GM20431 (cell line): ENCODE results near the gene BLTP2.

Experiments
- in situ Hi-C: fragments of 300-500 bp; cut with MseI, MboI; formaldehyde crosslinking; loops from one replicate; pipeline ENCODE4 v1.15.0; 2020; ENCODE audit warnings: low sequenced_read_pairs; ENCODE audit not compliant: unreplicated experiment

BLTP2 gene

DNA sequence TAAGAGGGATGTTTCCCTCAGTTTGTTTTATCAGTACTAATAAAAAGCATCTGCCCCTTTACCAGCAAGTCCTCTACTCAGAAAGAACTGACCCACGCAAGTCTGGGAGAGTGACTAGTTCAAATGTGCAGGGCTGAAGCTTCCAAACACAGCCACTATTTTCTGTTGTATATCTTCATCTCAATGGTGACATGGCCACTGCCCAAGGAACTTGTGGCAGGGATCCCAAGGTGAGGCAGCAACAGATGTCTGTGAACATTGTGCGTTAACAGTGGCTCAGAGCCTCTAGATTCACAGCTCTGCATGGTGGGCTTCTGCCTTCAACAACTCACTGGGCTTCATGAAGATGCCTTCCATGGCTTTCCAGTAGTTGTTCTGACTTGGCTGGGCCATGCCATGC lies 3.7 kb upstream of the BLTP2 start:
- in situ Hi-C loops = no loop called here

- in situ Hi-C loops = no loop called here
These were observed 1.2 kb upstream of the BLTP2 start for GRCh38 chr17:28646039-28646754.

GRCh38 chr17:28645576-28645939 lies 600 bp upstream of the BLTP2 start:
- in situ Hi-C loops = no loop called here

DNA sequence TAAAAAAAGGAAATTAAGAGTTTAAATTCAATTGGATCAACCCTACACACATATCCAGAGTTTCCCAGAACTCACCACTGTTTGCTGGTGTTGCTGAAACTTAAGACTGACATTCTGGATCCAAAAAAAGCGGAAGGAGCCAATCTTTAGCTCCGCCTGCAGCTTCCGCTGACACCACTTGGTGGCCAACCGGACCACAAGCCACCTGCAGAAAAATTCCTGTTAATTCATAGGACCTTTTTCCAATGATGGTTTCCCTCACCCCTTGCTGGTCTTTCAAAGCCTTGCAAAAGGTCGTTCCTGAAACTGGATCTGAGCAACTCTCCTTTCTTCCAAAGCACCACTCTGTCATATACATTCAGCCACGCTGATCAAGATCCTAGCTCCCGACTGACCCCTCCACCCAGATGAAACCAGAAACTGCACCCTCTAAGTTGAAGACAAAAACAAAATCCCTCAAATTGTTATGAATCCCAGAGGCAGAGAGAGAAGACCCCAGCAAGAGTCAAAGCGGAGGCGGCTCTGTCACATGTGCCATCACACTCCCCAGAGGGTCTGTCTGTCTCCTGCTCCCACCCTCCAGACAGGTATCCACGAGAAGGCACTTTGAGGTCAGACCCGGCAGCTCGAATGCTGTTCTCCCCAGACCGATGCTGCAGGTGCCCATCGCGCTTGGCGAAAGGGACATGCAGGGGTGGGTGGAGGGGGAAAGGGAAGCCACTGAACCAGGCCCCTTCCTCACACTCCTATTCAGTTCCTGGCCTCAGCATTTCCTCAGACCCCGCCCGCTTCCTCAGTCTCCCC lies 773 bp downstream of the BLTP2 start:
- in situ Hi-C loops = no loop called here

GRCh38 chr17:28641579-28641978 lies 3.4 kb downstream of the BLTP2 start:
- in situ Hi-C loops = no loop called here

DNA sequence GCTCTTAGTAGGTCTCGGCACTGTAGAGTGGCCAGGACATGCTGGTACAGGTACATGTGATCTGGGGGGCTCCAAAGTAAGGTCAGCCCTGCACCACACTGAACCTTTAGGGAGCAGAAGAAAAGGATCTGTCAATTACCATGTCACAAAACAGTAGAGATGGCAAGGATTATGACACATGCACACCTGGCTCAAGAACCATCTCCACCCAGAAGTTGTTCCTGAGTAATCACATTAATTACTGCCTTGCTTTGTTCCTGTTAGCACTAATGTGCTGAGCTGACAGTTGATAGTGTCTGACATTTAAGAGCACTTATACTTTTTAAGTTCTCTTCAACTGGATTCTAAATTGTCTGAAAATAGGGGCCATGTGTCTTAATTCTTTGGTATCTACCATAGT lies 9.5 kb downstream of the BLTP2 start:
- in situ Hi-C loops = no loop called here

GRCh38 chr17:28634206-28634865 lies 10.6 kb downstream of the BLTP2 start:
- in situ Hi-C loops = no loop called here

- in situ Hi-C loops = no loop called here
These were observed 18.1 kb downstream of the BLTP2 start for GRCh38 chr17:28626818-28627217.

- in situ Hi-C loops = no loop called here
These were observed 20.8 kb downstream of the BLTP2 start for GRCh38 chr17:28624148-28624547.

DNA sequence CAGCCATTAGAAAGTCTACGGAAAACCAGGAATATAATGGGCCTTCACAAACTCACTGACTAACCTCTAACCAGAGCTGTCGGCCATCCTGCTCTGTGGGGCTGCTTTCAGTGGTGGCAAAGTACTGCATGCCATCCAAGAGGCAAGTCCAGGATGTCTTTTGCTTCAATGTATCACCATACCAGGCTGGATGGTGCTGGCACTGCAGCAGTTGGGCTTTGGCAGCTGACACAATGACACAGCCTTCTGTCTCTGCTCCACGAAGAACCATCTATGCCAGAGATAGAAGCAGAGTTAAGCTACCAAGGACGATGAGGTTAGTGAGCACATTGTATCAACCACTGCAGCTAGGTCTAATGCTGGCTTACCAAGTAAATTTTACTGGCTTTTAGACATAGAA lies 21.3 kb downstream of the BLTP2 start:
- in situ Hi-C loops = no loop called here

DNA sequence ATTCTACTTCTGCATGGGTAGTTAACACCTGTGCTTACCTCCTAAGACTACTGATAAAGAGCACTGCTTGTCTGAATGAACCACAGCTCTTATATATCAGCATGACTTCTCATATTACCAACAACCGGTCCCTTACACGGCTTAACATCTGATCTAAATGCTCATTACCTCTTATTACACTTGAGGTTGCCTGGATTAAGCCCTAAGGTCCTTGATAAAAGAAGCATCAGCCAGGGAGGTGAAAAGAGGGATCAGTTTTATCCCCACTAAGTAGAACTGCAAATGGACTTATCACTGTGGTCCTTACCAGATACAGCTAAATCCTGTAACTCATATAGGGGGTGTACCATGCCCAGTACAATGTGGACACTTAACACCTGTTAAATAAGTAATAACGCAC lies 22.8 kb downstream of the BLTP2 start:
- in situ Hi-C loops = no loop called here

GRCh38 chr17:28620010-28620409 lies 24.9 kb downstream of the BLTP2 start:
- in situ Hi-C loops = no loop called here

DNA sequence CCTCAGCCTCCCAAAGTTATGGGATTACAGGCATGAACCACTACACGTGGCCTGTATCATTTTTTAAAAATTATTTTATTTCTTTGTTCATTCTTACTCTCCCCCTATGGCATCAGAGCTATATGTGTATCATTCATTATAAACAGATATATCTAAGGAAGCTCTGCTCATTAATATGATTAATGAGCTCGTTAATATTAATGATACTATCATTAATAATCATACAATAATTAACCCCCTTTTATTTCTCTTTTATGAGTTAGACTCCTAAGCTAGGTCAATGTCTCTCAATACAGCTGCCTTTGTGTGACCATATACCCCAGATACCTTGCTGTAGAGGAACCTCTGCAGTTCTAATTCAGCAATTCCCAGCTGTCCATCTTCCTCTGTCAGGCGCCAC lies 26.5 kb downstream of the BLTP2 start:
- in situ Hi-C loops = loop anchor here (10.0 kb wide), 1 partner anchor 124 kb away; no protein-coding TSS in a partner anchor

DNA sequence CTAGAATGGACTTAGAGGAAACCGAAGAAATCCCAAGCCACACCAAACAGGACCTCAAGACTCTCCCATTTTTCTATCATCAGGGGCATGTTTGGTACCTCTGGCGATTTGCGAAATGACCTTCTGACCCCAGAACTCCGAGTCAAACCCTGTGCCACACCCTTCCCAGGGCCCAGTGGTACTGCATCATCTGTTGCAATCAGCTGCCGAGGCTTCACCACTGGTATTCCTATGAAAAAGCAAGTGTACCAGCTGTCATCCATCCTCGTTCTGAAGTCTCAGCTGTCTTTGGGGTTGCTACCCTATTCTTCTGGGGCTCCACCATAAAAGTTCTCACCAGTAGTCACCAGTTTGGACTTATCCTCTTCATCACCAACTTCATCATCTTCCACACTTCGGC lies 28.7 kb downstream of the BLTP2 start:
- in situ Hi-C loops = loop anchor here (10.0 kb wide), 1 partner anchor 121 kb away; no protein-coding TSS in a partner anchor

- in situ Hi-C loops = loop anchor here (10.0 kb wide), 1 partner anchor 121 kb away; no protein-coding TSS in a partner anchor
These were observed 29.6 kb downstream of the BLTP2 start for GRCh38 chr17:28615260-28615940.

DNA sequence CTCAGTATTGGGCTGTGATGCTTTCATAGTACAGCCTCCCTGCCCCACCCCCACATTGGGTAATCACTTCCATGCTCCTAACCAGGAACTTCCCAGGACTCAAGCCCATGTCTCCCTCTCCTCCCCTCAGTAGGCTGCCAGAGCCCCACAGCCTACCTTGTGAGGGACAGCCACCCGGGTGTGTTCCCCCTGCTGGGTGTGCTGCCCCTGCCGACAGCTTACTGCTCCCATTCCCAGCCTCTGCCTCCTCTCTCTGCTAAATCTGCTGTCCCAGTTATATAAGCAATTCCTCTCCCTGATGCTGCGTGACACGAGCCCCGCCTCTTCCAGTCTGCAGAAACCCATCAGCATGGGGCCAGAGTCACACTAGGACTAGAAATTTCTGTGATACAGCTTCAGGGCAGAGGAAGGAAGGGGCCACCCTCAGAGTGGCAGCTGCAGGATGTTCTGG lies 31.0 kb downstream of the BLTP2 start, which contains the start of gene RSKR:
TSS of gene RSKR (minus strand) at position 255 of the 451 bp plus-strand sequence. CDS start at position 231, 24 bp downstream.
- in situ Hi-C loops = loop anchor here (10.0 kb wide), 1 partner anchor 119 kb away; no protein-coding TSS in a partner anchor

DNA sequence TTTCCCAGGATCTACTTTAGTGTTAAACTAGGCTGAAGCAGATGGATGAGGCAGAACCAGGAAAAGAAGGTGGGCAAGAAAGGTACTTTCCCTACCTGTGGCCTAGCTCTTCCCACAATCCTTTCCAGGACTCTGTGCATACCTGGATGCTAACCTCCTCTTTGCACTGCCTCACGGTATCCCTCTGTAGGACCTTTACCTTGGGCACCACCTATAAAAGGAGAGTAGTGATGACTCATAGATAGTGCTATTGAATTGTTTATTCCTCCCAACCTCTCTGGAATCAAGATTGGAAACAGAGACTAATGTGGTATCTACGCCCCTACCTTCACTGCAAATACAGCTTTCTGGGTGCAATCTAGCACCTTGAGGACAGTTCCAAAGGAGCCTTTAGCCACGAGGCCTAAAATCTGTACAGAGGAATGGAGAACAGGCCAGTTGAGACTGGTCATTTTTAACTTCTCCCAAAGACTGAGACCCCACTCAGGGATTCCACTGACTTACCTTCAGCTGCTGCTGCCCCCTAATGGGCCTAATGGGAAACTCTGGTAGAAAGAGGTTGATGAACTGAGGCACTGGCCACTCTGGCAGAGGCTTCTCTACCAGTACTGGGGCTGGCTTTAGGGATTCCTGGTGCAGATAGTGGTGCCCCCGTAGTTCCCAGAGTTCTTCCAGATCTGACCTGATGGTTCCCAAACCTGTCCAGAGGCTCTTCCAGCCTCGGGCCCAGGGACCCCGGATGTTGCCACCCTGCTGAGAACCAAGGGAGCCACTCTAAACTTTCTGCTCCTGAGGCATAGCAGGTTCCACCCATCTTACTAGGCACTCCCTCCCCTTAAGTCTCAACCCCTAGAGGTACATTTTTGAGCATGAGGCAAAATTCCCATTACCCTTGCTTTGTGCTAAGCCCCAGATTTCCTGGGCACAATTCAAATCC lies 31.8 kb downstream of the BLTP2 start:
- in situ Hi-C loops = loop anchor here (10.0 kb wide), 1 partner anchor 118 kb away; no protein-coding TSS in a partner anchor

- in situ Hi-C loops = loop anchor here (10.0 kb wide), 1 partner anchor 118 kb away; no protein-coding TSS in a partner anchor
These were observed 32.4 kb downstream of the BLTP2 start for GRCh38 chr17:28612531-28612930.

DNA sequence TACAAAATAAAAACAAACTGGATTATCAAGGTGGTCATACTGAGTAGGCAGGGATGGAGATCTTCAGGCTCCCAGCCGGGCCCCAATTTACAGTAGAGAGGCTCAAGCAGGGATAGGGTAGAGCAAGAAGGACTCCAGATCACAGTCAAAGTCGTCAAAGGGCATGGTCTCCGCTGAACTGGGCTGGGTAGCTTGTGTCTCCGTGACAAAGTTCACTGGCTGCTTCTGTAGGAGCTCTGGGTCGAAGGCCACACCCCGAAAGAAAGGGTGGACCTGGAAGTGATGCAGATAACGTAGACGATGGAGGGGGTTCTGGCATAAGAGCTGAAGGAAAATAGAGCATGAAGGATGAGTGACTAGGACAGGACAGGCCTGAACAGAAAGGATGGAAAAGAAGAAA lies 34.6 kb downstream of the BLTP2 start:
- in situ Hi-C loops = loop anchor here (10.0 kb wide), 1 partner anchor 116 kb away; no protein-coding TSS in a partner anchor
